H4 (cell line): Measurements from ENCODE around the gene EPB41L5. TPM values are rescaled to one million over a fixed set of nuclear protein-coding genes. Genes with fewer than 3 reads are reported as not detected.
"Not testable (repeated sequence)": the region's sequence is repeated elsewhere in the genome, so short reads cannot be mapped to it uniquely, and the experiment has no call there.

Experiments
- DNase-seq: peaks from one replicate; pipeline ENCODE4 v3.0.0-alpha.2; 2015; ENCODE audit warnings: low spot score
- total RNA-seq: library from RNA; depleted of rRNA; stranded (reverse); fragments of >200 nt; shearing (Covaris generic); gene quantifications from 2 replicates; pipeline ENCODE4 v1.2.3, GENCODE V29; 2014

EPB41L5 gene
- total RNA-seq, 1 experiment from 2014 or later: 6.6 TPM

DNA sequence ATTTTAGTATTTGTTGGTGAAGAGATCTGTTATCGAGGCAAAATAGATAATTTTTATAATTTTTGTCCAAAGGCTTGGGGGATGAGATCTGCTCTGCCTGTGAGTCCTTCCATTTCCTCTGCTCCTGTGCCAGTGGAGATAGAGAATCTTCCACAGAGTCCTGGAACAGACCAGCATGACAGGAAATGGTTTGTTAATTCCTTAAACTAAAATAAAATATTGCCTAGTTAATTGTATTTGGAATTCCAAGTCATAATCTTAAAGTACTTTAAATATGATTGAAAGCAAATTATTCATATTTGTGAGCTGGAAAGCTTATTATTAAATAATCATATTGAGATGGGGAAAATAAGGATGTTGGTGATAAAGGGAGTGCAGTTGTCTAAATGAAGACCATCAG lies 87.8 kb downstream of the EPB41L5 start:
- no peak for DNase-seq

DNA sequence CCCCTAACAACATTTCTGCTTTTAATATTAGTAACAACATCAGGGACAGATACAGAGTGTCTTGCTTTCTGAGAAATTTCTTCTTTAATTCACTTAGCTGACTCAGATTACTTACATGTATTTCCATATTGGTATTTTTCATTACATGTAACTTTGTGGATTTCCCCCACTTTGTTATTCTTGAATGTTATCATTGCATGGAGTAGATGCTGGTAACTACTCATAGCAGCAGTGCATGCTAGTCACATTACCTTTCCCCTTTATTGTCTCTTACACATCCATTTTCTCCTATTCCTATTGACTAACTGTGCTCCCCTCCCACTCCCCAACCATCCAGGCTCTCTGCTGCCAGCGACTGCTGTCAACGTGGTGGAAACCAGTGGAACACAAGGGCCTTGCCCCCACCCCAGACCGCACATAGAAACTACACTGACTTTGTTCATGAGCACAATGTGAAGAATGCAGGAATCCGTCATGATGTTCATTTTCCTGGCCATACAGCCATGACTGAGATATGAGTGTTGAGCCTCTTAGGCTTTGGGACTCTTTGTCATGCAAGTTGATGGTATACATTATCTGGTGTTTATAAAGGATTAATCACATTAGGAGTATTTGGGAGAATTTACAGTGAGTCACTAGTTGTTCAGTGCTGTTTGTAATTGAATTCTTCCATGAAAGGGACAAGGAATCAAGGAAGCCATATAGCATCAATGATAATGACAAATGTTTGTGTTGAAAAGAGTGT lies 91.0 kb downstream of the EPB41L5 start:
- DNase-seq: peak; percentile 30

DNA sequence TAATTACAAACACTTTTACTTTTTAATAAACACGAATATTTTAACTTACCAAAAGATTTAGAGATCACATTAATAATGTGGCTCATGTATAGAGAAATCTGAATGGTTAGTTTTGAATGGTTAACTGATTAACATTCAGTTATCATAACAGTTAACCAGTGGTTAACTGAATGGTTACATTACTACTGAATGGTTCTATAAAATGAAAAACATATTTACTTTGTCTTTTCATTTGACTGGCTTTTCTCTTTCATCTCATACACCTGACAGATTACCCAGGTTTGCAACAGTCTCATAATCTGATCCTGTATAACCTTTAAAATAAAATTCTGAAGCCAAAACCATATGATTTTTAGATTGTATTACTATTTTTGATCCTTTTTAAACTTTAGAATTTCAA lies 91.9 kb downstream of the EPB41L5 start:
- no peak for DNase-seq

DNA sequence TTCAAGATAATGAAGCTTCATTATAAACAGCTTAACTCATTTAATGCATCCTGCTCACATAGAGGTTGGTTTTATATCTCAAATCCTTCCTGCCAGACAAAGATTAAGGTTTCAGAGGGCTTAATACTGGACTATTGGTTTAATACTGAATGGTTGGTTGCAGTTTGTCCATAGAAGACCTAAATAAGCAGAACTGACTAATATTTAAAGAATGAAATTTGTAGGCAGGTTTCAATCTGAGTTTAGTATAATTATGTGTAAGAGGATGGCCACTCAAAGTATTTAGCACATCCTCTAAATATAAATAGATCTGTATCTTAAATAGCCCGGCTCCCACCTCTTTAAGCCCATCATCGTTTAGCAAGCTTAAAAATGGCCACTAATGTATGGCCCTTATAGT lies 92.5 kb downstream of the EPB41L5 start:
- DNase-seq: no peak

DNA sequence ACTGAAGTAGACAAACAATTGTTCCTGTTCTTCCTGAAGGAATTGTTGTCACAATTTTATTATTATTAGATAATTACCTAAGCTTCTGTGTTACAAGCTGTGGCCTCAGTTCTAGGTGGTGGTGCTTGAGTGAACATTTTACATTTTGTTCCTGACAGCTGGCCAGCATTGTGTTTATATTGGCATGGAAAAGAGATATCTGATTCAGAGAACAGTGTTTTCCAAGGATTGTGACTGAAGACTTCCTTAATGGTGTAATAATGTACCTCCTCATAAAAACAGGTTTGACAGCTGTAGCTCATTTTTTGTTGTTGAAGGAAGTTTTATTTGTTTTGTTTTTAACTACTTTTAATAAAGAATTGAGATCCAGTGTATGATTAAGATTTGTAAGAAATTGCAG lies 95.2 kb downstream of the EPB41L5 start:
- peak; percentile 12 for DNase-seq

DNA sequence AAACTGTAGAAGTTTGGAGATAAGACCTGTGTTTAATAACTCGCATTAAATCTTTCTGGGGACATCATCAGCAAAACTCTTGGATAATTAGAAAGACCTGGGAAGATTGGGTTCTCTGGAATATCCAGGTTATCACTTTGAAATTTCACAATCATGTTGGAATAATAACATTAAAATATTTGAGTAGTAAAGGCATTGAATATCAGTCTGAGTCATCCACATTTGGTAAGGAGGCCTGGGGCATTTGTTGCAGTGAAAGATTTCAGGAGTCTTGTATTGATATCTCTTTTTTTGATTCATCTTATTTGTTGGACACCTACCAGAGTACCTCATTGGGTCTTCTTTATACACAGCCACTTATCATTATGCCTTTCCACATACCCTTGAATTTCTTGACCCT lies 95.9 kb downstream of the EPB41L5 start:
- no peak for DNase-seq

DNA sequence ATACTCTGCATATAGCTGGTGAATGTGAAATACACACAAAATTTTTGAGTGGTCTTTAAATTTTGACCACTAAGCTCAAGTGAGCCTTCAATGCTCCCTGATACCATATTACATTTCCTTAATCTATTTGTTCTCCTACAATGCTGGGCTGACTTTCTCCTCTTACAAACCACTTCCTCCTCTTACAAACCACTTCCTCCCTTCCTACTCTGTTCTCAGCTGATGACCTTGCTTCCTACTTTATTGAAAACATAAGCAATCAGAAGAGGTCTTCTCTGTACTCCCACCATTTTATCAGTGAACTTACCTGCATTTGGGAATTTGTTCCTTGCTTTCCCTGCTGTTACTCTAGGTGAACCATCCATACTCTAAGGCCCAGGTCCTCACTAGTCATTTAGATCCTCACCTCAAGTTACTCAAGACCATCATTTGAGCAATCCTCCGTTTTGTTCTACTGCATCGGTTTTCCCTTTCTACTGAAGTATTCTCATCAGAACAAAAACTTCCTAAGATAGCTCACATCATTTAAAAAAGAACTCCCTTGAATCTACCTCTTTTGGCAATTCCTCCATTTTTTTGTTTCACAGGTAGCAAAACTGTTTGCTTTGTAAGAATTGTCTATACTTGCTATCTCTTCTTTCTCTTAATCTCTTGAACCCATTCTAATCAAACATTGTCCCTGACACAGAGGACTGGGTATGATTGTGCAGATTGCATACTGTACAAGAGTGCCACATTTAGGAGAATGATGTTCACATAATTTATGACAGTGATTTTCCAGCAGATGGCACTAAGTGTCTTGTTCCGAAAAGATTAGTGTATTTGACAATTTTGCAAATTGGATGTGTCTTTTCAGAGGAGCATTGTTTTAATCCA lies 96.5 kb downstream of the EPB41L5 start:
- peak; percentile 30 for DNase-seq

DNA sequence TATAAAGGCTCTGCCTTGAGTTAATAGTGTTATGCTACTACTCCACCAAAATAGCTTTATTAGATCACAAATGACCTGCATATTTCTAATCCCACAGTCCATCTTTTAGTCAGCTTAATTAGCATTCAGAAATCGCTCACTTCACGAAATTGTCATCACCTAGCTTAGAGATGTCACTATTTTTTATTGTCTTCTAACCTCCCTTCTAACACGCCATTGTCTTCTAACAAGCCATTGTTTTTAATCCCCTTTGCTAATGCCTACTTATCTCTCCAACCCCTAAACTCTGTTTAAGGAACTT lies 97.1 kb downstream of the EPB41L5 start:
- no peak for DNase-seq

DNA sequence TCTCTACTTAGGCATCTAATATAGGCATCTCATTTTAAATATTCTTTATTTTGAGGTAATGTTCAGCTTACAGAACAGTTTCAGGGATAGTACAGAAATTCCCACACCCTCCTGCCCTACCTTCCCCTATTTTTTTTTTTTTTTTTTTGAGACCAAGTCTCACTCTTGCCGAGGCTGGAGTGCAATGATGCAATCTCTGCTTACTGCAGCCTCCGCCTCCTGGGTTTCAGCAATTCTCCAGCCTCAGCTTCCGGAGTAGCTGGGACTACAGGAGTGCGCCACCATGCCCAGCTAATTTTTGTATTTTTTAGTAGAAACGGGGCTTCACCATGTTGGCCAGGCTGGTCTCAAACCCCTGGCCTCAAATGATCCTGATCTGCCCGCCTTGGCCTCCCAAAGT lies 97.6 kb downstream of the EPB41L5 start:
- DNase-seq: no peak

DNA sequence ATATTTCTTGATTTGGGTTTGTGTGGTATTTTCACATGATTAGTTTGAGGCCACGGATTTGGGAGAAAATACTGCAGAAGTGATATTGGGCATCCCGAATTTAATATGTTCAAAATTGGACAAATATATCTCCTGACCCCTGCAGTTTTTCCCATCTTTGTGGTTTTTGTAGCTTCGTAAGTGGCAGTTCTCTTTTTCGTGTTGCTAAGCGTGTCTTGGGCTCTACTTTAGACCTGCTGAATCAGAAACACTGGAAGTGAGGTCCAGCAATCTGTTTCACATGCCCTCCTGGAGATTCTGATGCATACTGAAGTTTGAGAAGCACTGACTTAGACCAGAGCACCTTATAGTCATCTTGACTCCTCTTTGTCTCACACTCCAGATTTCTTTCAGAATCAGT lies 98.3 kb downstream of the EPB41L5 start:
- no peak for DNase-seq

DNA sequence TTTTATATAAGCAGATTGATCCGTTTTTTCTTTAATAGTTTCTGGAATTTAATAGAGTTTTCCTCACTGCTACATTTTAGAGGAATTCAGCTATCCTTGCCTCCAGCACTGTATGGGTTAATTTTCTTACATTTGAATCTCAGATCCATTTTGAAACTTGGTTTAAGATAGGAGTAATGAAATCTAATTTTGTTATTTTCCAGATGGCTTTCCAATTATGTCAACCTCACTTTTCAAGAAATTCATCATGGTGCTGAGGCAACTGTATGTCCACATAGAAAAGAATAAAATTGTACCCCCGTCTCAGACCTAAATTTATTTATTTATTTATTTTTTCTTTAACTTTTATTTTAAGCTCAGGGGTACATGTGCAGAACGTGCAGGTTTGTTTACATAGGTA lies 105.1 kb downstream of the EPB41L5 start:
- DNase-seq: no peak

DNA sequence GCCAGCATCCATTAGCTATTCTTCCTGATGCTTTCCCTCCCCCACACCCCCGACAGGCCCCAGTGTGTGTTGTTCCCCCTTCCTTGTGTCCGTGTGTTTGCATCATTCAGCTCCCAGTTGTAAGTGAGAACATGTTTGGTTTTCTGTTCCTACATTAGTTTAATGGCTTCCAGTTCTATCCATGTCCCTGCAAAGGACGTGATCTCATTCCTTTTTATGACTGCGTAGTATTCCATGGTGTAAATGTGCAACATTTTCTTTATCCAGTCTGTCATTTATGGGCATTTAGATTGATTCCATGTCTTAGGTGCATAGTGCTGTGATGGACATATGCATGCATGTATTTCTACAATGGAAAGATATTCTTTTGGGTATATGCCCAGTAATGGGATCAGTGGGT lies 105.6 kb downstream of the EPB41L5 start:
- DNase-seq: no peak

DNA sequence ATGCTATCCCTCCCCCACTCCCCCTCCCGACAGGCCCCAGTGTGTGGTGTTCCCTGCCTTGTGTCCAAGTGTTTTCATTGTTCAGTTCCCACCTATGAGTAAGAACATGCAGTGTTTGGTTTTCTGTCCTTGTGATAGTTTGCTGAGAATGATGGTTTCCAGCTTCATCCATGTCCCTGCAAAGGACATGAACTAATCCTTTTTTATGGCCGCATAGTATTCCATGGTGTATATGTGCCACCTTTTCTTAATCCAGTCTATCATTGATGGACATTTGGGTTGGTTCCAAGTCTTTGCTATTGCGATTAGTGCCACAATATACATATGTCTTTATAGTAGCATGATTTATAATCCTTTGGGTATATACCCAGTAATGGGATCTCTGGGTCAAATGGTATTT lies 108.5 kb downstream of the EPB41L5 start:
- not testable (repeated sequence) for DNase-seq

DNA sequence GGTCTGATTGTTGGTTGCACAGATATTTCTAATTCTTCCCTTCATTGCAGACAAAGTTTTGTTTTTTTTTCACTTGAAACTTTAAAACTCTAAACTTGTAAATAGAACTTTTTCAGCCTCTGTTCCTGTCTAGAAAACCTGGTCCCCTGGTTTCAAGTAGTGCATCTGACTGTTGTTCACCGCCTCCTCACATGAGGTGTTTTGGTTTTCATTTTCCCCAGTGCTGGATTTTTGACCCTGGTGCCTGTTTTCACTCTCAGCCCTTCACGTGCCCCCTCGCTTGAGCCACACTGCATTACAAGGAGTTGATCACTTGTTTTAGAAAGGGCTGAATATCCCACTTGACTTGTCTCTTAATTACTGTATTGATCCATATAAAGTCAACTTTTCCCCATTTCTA lies 110.2 kb downstream of the EPB41L5 start:
- DNase-seq: no peak

DNA sequence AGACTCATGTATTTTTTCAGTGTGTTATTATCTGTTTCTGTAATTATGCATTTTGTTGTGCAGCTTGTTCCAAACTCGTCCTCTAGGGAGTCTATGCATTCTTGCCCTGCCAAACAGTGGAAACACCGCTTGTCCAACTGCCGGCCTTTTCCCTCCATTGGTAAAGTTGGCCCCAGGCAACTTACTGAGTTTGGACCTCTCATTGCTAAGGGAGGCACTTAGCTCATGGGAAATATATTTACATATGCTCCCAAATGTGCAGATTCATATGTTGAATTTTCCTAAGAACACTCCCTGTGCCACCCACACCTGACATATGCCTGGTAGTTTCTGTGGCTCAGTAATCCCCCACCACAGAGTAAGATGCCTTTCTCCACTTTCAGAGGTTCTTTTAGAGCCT lies 112.3 kb downstream of the EPB41L5 start:
- DNase-seq: no peak

DNA sequence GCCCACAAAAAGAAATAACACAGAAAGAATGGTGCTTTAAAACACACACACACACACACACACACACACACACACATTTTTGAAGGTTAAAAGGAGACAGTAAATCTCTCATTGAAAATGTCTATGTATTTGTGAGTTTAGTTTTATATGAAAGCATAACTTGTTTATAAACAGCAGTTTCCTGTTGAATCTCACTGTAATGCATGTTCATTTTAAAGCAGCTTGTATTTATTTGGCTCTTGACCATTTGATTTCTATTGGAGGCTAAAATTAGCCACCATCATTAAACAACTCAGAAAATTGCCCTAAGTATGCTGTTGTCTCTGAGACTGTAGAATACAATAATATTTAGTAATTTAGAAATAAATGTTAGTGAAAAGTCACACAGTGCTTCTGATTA lies 115.3 kb downstream of the EPB41L5 start:
- DNase-seq: no peak

DNA sequence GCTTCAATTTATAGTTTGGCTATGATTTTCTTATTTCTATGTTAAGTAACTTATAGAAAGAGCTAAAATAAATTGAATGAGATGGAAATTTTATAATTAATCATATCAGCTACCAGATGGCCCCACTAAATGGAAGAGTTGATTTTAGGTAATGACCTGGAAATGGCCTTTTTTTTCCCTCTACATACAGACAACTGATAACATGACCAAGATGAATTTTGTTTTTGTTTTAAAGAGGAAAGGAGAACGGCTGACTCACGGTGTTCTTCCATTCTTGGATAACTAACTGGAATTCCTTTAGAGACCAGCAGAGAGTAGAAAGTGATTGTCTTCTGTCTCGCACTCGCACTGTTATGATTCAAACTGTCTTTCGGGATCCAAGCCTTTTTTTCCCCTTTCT lies 119.3 kb downstream of the EPB41L5 start:
- no peak for DNase-seq

DNA sequence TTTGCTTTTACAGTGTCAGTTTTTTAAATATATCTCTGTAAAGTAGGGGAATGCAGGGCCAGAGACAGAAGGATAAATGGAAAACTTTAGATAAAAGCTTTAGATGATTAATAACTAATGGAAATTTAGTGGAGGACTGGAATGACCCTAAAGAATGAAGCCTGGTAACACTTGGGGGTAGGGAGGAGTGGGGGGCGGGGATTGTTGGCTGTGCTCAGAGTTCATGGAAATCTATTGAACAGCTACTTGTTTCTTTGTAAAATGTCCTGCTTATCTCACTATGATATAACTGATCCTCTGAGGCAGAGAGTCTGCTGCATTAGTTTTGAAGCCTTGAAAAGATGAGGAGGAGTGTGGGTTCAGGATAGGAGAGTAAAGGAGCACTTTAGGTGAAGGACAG lies 119.8 kb downstream of the EPB41L5 start:
- no peak for DNase-seq

DNA sequence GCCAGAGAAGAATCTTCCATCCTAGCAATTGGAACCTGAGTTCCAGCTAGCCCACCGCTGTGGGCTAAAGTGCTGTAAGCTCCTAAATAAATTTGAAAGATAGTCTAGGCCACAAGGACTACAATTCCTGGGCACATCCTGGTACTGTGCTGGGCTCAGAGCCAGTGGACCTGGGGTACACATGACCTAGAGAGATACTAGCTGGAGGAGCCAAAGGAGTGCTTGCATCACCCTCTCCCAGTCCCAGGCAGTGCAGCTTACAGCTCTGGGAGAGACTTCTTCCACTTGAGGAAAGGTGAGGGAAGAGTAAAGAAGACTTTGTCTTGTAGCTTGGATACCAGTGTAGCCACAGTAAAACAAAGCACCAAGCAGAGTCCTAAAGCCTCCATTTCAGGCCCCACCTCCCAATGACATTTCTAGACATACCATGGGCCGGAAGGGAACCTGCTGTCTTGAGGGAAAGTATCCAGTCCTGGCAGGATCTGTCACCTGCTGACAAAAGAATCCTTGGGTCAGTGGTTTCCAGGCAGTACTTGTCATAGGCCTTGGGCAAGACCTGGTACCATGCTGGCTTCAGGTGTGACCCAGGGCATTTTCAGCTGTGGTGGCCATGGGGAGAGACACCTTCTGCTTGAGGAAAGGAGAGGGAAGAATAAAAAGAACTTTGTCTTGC lies 120.8 kb downstream of the EPB41L5 start:
- DNase-seq: no peak

DNA sequence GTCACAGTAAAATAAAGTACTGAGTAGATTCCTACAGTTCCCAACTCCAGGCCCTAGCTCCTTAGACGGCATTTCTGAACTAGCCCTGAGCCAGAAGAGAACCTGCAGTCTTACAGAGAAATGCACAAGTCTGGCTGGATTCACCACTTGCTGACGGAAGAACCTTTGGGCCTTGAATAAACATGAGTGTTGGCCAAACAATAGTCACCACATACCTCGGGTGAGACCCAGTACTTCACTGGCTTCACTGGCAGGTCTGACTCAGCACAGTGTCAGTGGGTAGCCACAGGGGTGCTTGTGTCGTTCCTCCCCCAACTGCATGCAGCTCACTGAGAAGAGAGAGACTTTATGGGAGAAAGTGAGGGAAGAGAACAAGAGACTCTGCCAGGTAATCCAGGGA lies 121.4 kb downstream of the EPB41L5 start:
- DNase-seq: peak; percentile 86

DNA sequence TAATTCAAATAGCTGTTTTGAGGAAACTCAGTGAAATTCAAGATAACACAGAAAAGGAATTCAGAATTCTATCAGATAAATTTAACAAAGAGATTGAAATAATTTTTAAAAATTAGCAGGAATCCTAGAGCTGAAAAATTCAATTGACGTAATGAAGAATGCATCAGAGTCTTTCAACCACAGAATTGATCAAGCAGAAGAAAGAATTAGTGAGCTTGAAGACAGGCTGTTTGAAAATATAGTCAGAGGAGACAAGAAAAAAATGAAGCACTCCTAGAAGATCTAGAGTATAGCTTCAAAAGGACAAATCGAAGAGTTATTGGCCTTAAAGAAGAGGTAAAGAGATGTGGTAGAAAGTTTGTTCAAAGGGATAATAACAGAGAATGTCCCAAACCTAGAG lies 122.1 kb downstream of the EPB41L5 start:
- not testable (repeated sequence) for DNase-seq

DNA sequence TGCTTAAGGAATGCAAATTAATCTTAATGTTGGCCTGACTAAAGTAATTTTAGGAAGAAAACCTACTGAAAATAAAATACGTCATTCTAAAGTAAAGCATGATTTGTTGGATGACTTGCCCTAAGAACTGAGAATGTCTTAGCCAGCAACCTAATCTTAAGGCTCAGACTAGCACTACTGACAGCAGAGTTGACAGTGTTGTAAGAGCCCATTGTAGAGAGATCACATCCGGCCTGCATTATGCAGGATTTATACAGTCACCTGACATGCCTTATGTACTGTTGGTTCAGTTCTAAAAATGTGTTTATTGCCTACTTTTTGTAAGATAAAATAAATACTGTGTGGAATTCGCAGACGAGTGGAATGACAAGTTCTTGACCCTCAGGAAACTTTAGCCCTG lies 128.0 kb downstream of the EPB41L5 start:
- DNase-seq: no peak
